Gastrocnemius medialis (tissue), 4 donors: ENCODE results near the gene ACP1.

ENCODE experiments used
- POLR2A ChIP-seq, 2 donors: fragments of 450-650 bp; IDR thresholded peaks; one replicate each; pipeline ENCODE4 v1.6.1; 2017; ENCODE audit warnings: antibody characterized with exemption in 2 of 2, mild to moderate bottlenecking in 2 of 2, moderate library complexity in 2 of 2
- TF ChIP-seq, protein P1 (sequence below), 5 experiments: fragments of 450-650 bp in 3 of 5; fragments of 200-600 bp in 2 of 5; sonication (generic) in 2 of 5; IDR thresholded peaks in 4 of 5; conservative IDR thresholded peaks in 1 of 5; 1 replicate in 4 of 5; 2 replicates in 1 of 5; pipeline ENCODE4 v1.5.1; 2016 to 2019; ENCODE audit warnings: antibody characterized with exemption in 5 of 5, mild to moderate bottlenecking in 3 of 5, moderate library complexity in 3 of 5

DNA sequence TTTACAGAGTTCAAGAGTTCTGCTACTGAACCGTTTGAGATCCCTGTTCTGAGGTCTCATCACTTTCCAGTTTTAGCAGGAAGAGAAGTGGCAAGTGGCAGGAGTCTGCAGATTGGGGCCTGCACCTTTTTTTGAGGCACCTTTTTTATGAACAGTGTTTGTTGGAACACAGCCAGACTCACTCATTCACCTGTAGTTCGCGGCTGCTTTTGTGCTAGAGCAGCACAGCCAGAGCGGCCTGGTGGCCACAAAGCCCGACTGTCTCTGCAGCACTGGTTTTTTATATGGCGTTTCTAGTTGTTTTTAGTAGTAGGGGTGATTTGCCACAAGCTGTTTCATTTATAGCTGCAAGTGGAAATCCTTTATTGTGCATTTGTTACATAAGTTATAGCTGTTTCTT, 8.6 kb downstream of the ACP1 start:
- TF ChIP-seq, protein P1, sequence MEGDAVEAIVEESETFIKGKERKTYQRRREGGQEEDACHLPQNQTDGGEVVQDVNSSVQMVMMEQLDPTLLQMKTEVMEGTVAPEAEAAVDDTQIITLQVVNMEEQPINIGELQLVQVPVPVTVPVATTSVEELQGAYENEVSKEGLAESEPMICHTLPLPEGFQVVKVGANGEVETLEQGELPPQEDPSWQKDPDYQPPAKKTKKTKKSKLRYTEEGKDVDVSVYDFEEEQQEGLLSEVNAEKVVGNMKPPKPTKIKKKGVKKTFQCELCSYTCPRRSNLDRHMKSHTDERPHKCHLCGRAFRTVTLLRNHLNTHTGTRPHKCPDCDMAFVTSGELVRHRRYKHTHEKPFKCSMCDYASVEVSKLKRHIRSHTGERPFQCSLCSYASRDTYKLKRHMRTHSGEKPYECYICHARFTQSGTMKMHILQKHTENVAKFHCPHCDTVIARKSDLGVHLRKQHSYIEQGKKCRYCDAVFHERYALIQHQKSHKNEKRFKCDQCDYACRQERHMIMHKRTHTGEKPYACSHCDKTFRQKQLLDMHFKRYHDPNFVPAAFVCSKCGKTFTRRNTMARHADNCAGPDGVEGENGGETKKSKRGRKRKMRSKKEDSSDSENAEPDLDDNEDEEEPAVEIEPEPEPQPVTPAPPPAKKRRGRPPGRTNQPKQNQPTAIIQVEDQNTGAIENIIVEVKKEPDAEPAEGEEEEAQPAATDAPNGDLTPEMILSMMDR (IDR thresholded peaks at IDR 0.05 in 4 of 5, conservative IDR thresholded peaks at IDR 0.05 in 1 of 5): no peak
- no peak for TF ChIP-seq POLR2A (IDR thresholded peaks at IDR 0.05)
